HG03025 (cell line): ENCODE results near the gene GPC3.
"Not testable (repeated sequence)": the region's sequence is repeated elsewhere in the genome, so short reads cannot be mapped to it uniquely, and the experiment has no call there.

ENCODE experiments used
- ATAC-seq: cut with Tn5 transposase; IDR thresholded peaks from one replicate; pipeline ENCODE4 v1.9.1; 2021; ENCODE audit warnings: mild to moderate bottlenecking, moderate library complexity; ENCODE audit not compliant: unreplicated experiment, low FRiP score

The GPC3 gene

GRCh38 chrX:133633950-133634349 is 351.4 kb downstream of the GPC3 start:
- ATAC-seq: no peak

- no peak for ATAC-seq
Measured at GRCh38 chrX:133633162-133633561, 352.2 kb downstream of the GPC3 start.

- ATAC-seq: no peak
Measured at GRCh38 chrX:133630362-133630761, 355.0 kb downstream of the GPC3 start.

- ATAC-seq: no peak
Measured at GRCh38 chrX:133627673-133628072, 357.7 kb downstream of the GPC3 start.

- not testable (repeated sequence) for ATAC-seq
Measured at GRCh38 chrX:133621384-133621783, 364.0 kb downstream of the GPC3 start.

- no peak for ATAC-seq
Measured at GRCh38 chrX:133611676-133612075, 373.7 kb downstream of the GPC3 start.

GRCh38 chrX:133610056-133610455 is 375.3 kb downstream of the GPC3 start:
- ATAC-seq: no peak

GRCh38 chrX:133609166-133609565 is 376.2 kb downstream of the GPC3 start:
- ATAC-seq: no peak

GRCh38 chrX:133608406-133608805 is 377.0 kb downstream of the GPC3 start:
- ATAC-seq: no peak

- ATAC-seq: no peak
Measured at GRCh38 chrX:133607419-133608348, 377.7 kb downstream of the GPC3 start.

GRCh38 chrX:133606990-133607389 is 378.4 kb downstream of the GPC3 start:
- no peak for ATAC-seq

GRCh38 chrX:133604801-133605200 is 380.6 kb downstream of the GPC3 start:
- no peak for ATAC-seq

- ATAC-seq: no peak
Measured at GRCh38 chrX:133602881-133603280, 382.5 kb downstream of the GPC3 start.

GRCh38 chrX:133601116-133601515 is 384.3 kb downstream of the GPC3 start:
- no peak for ATAC-seq

- no peak for ATAC-seq
Measured at GRCh38 chrX:133600536-133600935, 384.9 kb downstream of the GPC3 start.

GRCh38 chrX:133598601-133599335 is 386.6 kb downstream of the GPC3 start:
- no peak for ATAC-seq

- no peak for ATAC-seq
Measured at GRCh38 chrX:133594156-133594555, 391.2 kb downstream of the GPC3 start.

- no peak for ATAC-seq
Measured at GRCh38 chrX:133593531-133593930, 391.9 kb downstream of the GPC3 start.

GRCh38 chrX:133590703-133591505 is 394.5 kb downstream of the GPC3 start:
- ATAC-seq: no peak

- no peak for ATAC-seq
Measured at GRCh38 chrX:133588827-133589226, 396.6 kb downstream of the GPC3 start.

- ATAC-seq: no peak
Measured at GRCh38 chrX:133587818-133588217, 397.6 kb downstream of the GPC3 start.
